ENCODE measurements around the gene ITPKB.
A peak's percentile ranks its signal among the peaks of the same experiment; 100 is the strongest.
"Not testable (repeated sequence)": the region's sequence is repeated elsewhere in the genome, so short reads cannot be mapped to it uniquely, and the experiment has no call there.

ITPKB gene

GRCh38 chr1:226634166-226634588 is 104.9 kb downstream of the ITPKB start:
- DNase-seq, result peak; percentile 23

- no peak for DNase-seq
These were observed 105.4 kb downstream of the ITPKB start for GRCh38 chr1:226633541-226634165.

GRCh38 chr1:226632922-226633351 is 106.1 kb downstream of the ITPKB start:
- DNase-seq, result no peak

GRCh38 chr1:226632169-226632879 is 106.8 kb downstream of the ITPKB start:
- DNase-seq, result no peak

GRCh38 chr1:226631229-226632000 is 107.7 kb downstream of the ITPKB start:
- no peak for DNase-seq

- no peak for DNase-seq
These were observed 108.5 kb downstream of the ITPKB start for GRCh38 chr1:226630592-226630991.

GRCh38 chr1:226629896-226630550 is 109.1 kb downstream of the ITPKB start:
- no peak for DNase-seq

- DNase-seq, result no peak
These were observed 109.7 kb downstream of the ITPKB start for GRCh38 chr1:226629210-226629895.

- DNase-seq, result no peak
These were observed 110.4 kb downstream of the ITPKB start for GRCh38 chr1:226628612-226629155.

GRCh38 chr1:226627924-226628611 is 111.0 kb downstream of the ITPKB start:
- no peak for DNase-seq

GRCh38 chr1:226627050-226627755 is 111.9 kb downstream of the ITPKB start:
- no peak for DNase-seq

- DNase-seq, result no peak
These were observed 112.5 kb downstream of the ITPKB start for GRCh38 chr1:226626577-226626956.

GRCh38 chr1:226625832-226626576 is 113.1 kb downstream of the ITPKB start:
- no peak for DNase-seq

GRCh38 chr1:226625326-226625725 is 113.8 kb downstream of the ITPKB start:
- no peak for DNase-seq

- no peak for DNase-seq
These were observed 114.6 kb downstream of the ITPKB start for GRCh38 chr1:226624526-226624925.

GRCh38 chr1:226622012-226622411 is 117.1 kb downstream of the ITPKB start:
- DNase-seq, result no peak

- no peak for DNase-seq
These were observed 120.1 kb downstream of the ITPKB start for GRCh38 chr1:226619031-226619430.

GRCh38 chr1:226618380-226618779 is 120.7 kb downstream of the ITPKB start:
- DNase-seq, result no peak

- not testable (repeated sequence) for DNase-seq
These were observed 121.4 kb downstream of the ITPKB start for GRCh38 chr1:226617719-226618118.

- DNase-seq, result no peak
These were observed 122.0 kb downstream of the ITPKB start for GRCh38 chr1:226617109-226617508.
